OCI-M2 (cell line): ENCODE measurements around the gene WFDC10A.
"Not testable (repeated sequence)": the region's sequence is repeated elsewhere in the genome, so short reads cannot be mapped to it uniquely, and the experiment has no call there.

Experiments
- DNase-seq: peaks from one replicate; lab custom pipeline; 2025; ENCODE audit not compliant: unreplicated experiment; lab: John Stamatoyannopoulos, UW

WFDC10A gene

GRCh38 chr20:45629496-45630100, at the start of gene WFDC10A:
Gene WFDC10A, plus strand, starts transcription at chr20:45629739. Its CDS starts 75 bp downstream, at chr20:45629814.
- DNase-seq = peak; percentile 40

GRCh38 chr20:45581702-45582101, 47.8 kb upstream of the WFDC10A start:
- no peak for DNase-seq

GRCh38 chr20:45583502-45583901, 46.0 kb upstream of the WFDC10A start:
- DNase-seq = no peak

GRCh38 chr20:45584294-45584693, 45.2 kb upstream of the WFDC10A start:
- DNase-seq = not testable (repeated sequence)

- DNase-seq = not testable (repeated sequence)
Measured at GRCh38 chr20:45585986-45586385, 43.6 kb upstream of the WFDC10A start.

- DNase-seq = no peak
Measured at GRCh38 chr20:45588800-45589199, 40.7 kb upstream of the WFDC10A start.

- no peak for DNase-seq
Measured at GRCh38 chr20:45589725-45590124, 39.8 kb upstream of the WFDC10A start.

- peak; percentile 9 for DNase-seq
Measured at GRCh38 chr20:45592574-45593189, 36.9 kb upstream of the WFDC10A start.

GRCh38 chr20:45593498-45593897, 36.0 kb upstream of the WFDC10A start:
- no peak for DNase-seq

GRCh38 chr20:45595235-45595634, 34.3 kb upstream of the WFDC10A start:
- no peak for DNase-seq

GRCh38 chr20:45607810-45608209, 21.7 kb upstream of the WFDC10A start:
- DNase-seq = no peak

- DNase-seq = no peak
Measured at GRCh38 chr20:45611054-45611453, 18.5 kb upstream of the WFDC10A start.

GRCh38 chr20:45612314-45612713, 17.2 kb upstream of the WFDC10A start:
- no peak for DNase-seq

GRCh38 chr20:45617591-45617990, 11.9 kb upstream of the WFDC10A start:
- no peak for DNase-seq

- DNase-seq = no peak
Measured at GRCh38 chr20:45621593-45621992, 7.9 kb upstream of the WFDC10A start.

- no peak for DNase-seq
Measured at GRCh38 chr20:45626540-45626939, 3.0 kb upstream of the WFDC10A start.

- no peak for DNase-seq
Measured at GRCh38 chr20:45630371-45630770, 832 bp downstream of the WFDC10A start.

GRCh38 chr20:45631184-45631583, 1.6 kb downstream of the WFDC10A start, which contains the start of gene WFDC9:
Gene WFDC9, minus strand, starts transcription at chr20:45631284. Its CDS starts 21,103 bp downstream, at chr20:45610181.
- no peak for DNase-seq

GRCh38 chr20:45636513-45636912, 7.0 kb downstream of the WFDC10A start:
- no peak for DNase-seq

- DNase-seq = no peak
Measured at GRCh38 chr20:45639687-45640086, 10.1 kb downstream of the WFDC10A start.

GRCh38 chr20:45641076-45641475, 11.5 kb downstream of the WFDC10A start:
- not testable (repeated sequence) for DNase-seq

- DNase-seq = not testable (repeated sequence)
Measured at GRCh38 chr20:45645869-45646268, 16.3 kb downstream of the WFDC10A start.

- DNase-seq = no peak
Measured at GRCh38 chr20:45646875-45647274, 17.3 kb downstream of the WFDC10A start.
